ENCODE measurements around the gene HOXA6. TPM values are rescaled to one million over a fixed set of nuclear protein-coding genes. Genes with fewer than 3 reads are reported as not detected.

Gene HOXA6
- total and polyA plus RNA-seq, 10 of the 15 experiments (the other 5 are each of a cell fraction or from before 2014, with no cell fraction given): 0.08 TPM; not detected in 9

GRCh38 chr7:27144781-27145164 lies 2.8 kb downstream of the HOXA6 start:
- no peak for TF ChIP-seq ZBTB4 (CRISPR knock-in tag; IDR thresholded peaks at IDR 0.05)
- TF ChIP-seq POLR2AphosphoS5 (IDR thresholded peaks at IDR 0.05; ENCODE audit: low read length): no peak
- no peak for TF ChIP-seq RAD21 (IDR thresholded peaks at IDR 0.05; ENCODE audit: insufficient read depth, low read depth, low read length)
- no peak for TF ChIP-seq ZNF274 (IDR thresholded peaks at IDR 0.05; ENCODE audit: insufficient read depth, insufficient read length)
- TF ChIP-seq POLR2A (IDR thresholded peaks at IDR 0.05; ENCODE audit: low read depth, low read length): no peak
- CTCF ChIA-PET: no interaction called here
- Histone ChIP-seq H2AFZ (ENCODE audit: control insufficient read depth, low read depth, low read length) (no peak overlapping the region), H4K20me1 (ENCODE audit: control insufficient read depth, insufficient read depth) (no peaks in the 10 kb centered on the region), H3K27me3 (replicated peaks in 1 of 2; ENCODE audit: control insufficient read depth in 2 of 2, insufficient read depth in 2 of 2, low read length in 1 of 2) (peaks cover 8 to 18% of the 10 kb centered on the region in 2 experiments; a peak in 3 of 4 replicates), H3K9ac (ENCODE audit: control insufficient read depth, insufficient read depth, low read length) (no peak overlapping the region), H3K36me3 (ENCODE audit: control insufficient read depth in 2 of 2, insufficient read depth in 2 of 2, low read length in 1 of 2) (no peaks in the 10 kb centered on the region), H3K4me3 (no peak overlapping the region), H3K4me1 (ENCODE audit: control insufficient read depth, insufficient read depth, low read length) (no peaks in the 10 kb centered on the region), H3K9me3 (replicated peaks; ENCODE audit: control insufficient read depth, insufficient read depth, low read length) (no peaks in the 10 kb centered on the region; the same call in 2 of the 3 replicates), H3K79me2 (ENCODE audit: control insufficient read depth, insufficient read depth, low read length) (no peaks in the 10 kb centered on the region), H3K27ac (ENCODE audit: control insufficient read depth, insufficient read depth) (no peak overlapping the region), H3K4me2 (ENCODE audit: control insufficient read depth, insufficient read depth) (no peak overlapping the region)
- no peak for FAIRE-seq
- no TSS peak for BruUV-seq (replicated peaks)
- RAD21 ChIA-PET (ENCODE audit: unreplicated experiment): no interaction called here
- POLR2A ChIA-PET: no interaction called here
- no peak for ATAC-seq
- DNase-seq (ENCODE audit: low read depth, low spot score): no peak
- intact Hi-C loops (cut with micrococcal nuclease; ENCODE audit: unreplicated experiment): no loop called here
- 81% methylated on average over 31 of the region's 31 CpGs for WGBS (ENCODE audit: insufficient coverage, insufficient replicate concordance, low lambda C conversion rate, missing lambda C conversion rate)
- SMC1A ChIA-PET (ENCODE audit: uncharacterized antibody, unreplicated experiment): no interaction called here
- in situ Hi-C loops (cut with MboI): no loop called here

Measured in GM12878 (cell line).